Daoy (cell line): Measurements from ENCODE around the gene CTDP1. TPM values are rescaled to one million over a fixed set of nuclear protein-coding genes. Genes with fewer than 3 reads are reported as not detected.

Source experiments
- DNase-seq: peaks from one replicate; pipeline ENCODE4 v3.0.0-alpha.2; 2015; ENCODE audit warnings: low read depth
- total RNA-seq: library from RNA; depleted of rRNA; stranded (reverse); fragments of >200 nt; shearing (Covaris generic); gene quantifications from 2 replicates; pipeline ENCODE4 v1.2.3, GENCODE V29; 2014; rRNA removed

CTDP1 gene, protein sequence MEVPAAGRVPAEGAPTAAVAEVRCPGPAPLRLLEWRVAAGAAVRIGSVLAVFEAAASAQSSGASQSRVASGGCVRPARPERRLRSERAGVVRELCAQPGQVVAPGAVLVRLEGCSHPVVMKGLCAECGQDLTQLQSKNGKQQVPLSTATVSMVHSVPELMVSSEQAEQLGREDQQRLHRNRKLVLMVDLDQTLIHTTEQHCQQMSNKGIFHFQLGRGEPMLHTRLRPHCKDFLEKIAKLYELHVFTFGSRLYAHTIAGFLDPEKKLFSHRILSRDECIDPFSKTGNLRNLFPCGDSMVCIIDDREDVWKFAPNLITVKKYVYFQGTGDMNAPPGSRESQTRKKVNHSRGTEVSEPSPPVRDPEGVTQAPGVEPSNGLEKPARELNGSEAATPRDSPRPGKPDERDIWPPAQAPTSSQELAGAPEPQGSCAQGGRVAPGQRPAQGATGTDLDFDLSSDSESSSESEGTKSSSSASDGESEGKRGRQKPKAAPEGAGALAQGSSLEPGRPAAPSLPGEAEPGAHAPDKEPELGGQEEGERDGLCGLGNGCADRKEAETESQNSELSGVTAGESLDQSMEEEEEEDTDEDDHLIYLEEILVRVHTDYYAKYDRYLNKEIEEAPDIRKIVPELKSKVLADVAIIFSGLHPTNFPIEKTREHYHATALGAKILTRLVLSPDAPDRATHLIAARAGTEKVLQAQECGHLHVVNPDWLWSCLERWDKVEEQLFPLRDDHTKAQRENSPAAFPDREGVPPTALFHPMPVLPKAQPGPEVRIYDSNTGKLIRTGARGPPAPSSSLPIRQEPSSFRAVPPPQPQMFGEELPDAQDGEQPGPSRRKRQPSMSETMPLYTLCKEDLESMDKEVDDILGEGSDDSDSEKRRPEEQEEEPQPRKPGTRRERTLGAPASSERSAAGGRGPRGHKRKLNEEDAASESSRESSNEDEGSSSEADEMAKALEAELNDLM
- total RNA-seq: 12.1 and 13.9 TPM in 2 replicates

DNA sequence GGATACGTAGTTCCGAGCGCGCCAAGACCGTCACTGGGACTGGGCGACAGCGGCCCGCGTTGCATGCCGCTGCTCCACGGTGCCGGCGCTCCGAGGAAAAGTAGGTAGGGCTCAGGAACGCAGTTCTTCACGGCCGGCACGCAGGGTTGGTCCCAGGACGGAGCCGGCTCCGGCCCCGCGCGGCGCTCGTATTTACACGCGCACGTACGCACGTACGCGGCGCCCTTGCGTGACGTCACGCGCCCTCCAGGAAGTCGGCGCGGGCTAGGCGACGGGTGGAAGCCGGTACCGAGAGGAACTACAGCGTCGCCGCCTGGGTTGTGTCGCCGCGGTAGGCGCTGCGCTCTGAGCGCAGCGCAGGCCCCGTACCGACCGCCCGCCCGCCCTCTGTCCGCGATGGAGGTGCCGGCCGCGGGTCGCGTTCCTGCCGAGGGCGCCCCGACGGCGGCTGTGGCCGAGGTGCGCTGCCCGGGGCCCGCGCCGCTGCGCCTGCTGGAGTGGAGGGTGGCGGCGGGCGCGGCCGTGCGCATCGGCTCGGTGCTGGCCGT, at the start of gene CTDP1:
TSS of gene CTDP1 (plus strand) at position 252 of the 548 bp plus-strand sequence. CDS start at position 397, 145 bp downstream.
- DNase-seq: peak; percentile 95

DNA sequence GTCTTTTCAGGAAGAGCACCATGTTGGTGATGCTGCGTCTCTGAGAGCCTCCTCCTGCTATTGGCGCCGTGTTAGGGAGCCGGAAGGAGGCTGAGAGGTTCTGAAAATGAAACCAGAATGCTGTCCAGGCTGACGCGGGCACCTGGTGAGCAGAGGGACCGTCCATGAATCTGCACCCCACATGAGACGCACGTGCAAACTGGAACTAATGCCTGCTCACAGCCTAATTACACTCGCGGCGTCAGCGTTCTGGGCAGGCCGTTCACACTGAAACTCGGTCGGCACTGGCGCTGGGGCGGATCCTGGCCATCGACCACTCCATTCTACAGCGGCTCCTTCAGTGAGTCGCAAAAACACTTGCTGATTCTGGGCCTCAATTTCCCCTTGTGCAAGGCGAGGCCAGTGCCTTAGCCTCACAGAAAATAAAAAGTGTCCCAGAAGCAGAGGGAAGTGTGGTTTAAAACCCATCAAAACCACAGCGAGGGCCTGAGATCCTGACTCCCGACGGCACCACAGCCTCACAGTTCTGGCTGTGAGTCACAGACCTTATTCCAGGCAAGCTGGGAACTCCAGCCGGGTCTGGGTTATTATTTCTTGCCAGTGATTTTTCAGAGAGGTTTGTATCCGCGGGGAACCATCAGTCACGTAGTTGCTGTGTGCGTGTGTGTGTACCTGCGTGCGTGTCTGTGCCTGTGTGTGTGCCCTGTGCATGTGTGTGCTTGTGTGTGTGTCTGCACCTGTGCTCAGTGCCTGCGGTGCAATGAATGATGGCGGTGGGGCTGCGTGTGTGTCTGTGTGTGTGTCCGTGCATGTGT, 49.1 kb upstream of the CTDP1 start:
- DNase-seq: peak; percentile 28

DNA sequence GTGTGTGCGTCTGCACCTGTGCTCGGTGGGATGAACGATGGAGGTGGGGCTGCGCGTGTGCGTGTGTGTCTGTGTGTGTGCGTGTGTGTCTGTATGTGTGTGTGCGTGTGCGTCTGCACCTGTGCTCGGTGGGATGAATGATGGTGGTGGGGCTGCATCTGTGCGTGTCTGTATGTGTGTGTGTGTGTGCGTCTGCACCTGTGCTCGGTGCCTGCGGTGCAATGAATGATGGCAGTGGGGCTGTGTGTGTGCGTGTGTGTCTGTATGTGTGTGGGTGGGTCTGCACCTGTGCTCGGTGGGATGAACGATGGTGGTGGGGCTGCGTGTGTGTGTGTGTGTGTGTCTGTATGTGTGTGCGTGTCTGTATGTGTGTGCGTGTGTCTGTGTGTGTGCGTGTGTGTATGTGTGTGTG, 48.5 kb upstream of the CTDP1 start:
- no peak for DNase-seq

DNA sequence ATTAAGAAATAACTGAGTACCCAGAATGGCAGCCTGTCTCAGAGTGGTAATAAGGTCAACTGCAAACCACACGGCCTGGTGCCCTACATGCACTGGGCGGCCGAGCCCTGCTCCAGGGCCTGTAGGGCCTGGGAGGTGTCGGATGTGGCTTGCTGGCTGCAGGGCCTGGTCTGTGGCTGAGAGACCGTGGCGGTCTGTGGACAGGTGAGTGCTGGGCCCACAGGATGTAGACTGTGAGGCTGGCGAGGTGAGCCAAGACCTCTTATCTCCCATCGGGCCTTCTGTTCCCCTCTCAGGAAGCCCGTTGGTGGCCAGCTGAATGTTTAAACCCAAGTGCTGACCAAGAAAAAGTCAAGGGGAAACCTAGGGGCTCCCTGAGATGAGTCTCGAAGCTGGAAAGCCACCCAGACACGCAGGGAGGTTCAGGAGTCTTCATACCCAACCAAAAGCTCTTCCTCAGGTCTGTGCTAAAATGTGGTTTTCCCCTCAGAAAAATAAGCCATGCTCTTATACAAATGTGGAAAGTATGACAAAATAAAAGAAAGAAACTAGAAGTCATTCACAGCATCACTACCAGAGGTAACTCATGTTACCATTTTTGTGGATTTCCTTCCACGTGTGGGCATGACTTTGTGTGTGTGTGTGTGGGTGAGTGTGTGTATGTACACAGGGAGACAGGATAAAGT, 47.7 kb upstream of the CTDP1 start:
- DNase-seq: no peak

DNA sequence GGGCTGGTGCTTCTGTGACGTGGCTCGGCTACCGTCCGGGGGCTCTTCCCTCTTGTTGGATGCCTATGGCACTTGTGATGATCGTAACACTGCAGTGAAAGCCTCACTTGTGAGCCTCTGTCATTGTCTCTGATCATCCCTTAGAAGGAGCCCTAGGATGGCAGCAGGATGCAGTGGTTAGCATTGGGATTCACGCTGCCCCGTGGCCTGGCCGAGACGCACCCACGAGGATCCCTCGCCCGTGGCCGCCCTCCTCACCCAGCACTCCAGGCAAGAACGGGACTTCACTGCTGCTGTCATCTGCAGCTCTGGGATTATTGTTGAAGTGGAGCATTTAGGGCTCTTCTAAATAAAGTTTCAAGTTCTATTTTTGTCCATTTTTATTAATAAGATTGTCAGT, 46.8 kb upstream of the CTDP1 start:
- DNase-seq: no peak

DNA sequence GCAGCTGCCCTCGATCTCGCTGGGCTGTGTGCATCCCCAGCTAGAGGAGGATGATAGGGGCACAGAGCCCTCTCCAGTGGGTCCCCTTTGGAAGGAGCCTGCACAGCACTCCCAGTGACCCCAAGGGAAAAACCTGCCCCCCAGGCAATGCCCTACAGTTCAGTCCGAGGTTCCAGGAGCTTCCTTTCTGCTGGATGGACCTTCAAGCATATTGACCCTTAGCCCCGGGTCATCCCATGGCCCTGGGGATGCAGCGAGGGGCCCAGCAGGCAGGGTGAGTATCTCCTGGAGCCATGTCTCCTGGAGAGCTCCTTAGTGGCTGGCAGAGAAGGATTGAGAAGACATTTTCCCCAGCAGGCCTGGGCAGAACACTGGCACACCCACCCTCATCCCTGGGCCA, 45.4 kb upstream of the CTDP1 start:
- DNase-seq: no peak

DNA sequence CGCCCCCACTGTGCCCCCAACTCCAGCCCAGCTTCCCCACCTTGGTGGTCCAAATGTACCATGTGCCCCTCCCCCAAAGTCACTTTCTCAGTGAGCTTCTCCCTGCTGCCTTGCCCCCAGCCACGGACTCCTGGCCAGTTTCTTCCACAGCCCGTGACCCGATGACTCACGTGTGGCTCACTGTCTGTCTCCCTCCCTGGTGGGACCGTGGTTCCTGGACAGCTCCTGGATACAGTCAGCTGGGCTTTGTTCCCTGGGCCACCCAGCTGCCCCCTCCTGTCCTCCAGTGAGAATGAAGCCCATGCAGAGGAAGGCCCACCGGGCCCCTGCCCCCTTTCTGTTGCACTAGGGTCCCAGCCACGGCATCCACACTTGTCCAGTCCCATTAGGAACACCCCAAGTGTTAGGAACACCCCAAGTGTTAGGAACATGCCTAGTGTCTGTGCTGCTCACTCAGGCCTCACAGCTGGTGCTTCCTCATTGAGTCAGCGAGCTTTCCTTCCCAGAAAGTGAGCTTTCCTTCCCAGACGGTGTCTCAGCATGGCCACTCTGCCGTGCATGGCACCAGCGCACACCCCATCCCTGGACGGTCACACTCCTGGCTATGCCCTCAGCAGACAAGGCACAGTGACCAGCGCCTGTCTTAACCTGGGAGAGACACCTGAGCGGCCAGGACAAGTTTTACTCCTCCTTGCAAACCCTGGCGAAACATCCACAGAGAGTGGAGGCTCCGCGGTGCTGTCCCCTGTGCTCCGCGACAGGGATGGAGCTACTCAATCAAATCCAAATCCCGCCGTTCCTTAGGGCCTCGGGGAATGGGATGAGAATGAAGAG, 44.8 kb upstream of the CTDP1 start:
- no peak for DNase-seq

DNA sequence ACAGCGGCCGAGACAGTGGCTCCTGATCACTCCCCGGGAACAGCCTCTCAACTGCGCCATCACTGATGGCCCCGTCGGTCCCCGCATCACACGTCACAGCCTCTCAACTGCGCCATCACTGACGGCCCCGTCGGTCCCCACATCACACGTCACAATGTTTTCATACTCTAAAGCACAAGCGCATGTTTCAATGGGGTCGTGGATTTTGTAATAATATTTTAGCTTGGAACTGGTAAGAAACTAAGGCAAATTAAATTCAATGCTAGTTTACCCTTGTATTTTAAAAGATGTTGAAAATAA, 44.2 kb upstream of the CTDP1 start:
- DNase-seq: no peak

DNA sequence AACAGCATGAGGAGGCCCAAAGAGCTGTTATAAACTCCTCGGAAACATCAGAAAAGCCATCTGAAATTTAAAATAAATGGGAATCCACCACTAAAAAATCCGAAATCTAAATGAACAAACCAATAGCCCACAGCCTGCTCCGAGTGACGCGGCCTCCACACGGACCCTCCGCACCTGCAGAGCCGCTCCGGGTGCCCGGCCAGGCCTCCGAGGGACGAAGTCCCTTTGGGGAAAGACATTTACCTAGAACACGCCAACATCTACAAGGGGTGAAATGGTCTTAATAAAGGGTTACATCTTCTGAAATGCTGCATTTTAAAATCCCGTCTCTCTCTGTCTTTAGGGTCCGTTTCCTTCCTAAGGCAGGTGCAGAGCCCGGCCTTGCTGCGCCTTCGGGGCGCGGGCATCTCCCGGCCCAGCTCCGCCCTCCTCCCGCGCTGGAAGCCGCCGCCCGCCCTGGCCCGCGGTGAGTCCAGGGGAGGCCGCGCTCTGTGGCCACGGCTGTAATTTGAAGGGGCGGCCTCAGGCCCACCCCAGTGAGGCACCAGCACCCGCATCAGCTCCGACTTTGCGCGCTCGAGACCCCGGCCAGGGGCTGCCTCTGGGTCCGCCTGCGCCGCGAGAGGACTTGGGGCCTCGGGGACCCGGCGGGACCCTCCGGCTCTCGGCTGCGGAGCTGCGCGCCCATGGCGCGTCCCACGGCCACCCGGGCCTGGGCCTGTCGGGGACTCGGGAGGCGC, 42.3 kb upstream of the CTDP1 start:
- DNase-seq: no peak

DNA sequence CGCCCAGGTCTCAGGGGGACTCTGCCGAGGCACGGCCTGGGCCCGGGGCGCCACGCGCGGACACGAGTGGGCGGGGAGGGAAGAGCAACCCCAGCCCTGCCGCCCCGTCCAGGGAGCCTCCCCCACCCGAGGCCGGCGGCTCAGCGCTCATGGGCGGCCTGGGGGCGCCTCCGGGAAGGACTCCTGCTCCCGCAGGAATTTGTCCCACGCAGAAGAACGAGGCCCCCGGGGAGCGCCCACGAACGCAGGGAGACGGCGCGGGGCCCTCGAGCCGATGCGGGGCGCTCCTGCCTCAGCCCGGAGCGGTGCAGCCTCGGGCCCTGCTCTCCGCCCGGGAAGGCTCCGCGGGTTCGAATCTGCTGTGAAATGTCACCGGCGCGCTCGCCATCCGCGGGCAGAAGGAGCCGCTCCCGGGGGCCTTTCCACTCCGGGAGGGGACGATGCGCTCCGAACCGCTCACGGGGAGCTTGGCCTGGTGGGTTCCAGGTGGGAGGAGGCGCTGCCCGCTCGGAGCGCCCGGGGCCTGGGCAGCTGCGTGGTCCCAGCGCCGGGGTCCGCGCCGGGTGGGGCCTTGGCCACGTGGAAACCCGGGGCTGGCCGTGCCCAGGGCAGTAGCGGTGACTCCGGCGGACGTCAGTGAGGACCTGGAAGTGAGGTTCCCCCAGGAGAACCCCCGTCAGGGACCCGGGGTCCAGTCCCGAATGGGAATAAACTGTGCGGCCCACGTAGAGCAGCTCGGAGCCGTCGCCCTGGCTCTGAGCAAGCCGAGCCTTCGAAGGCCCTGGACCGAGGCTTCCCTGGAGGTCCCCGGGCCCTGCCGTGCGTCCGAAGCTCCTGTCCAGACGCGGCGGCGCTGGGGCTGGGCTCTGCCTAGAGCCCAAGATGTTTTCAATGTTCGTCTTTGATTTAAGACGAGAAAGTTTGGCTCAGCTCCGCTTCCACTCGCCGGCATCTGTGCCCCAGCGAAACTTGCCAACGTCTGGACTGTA, 41.4 kb upstream of the CTDP1 start:
- DNase-seq: no peak

DNA sequence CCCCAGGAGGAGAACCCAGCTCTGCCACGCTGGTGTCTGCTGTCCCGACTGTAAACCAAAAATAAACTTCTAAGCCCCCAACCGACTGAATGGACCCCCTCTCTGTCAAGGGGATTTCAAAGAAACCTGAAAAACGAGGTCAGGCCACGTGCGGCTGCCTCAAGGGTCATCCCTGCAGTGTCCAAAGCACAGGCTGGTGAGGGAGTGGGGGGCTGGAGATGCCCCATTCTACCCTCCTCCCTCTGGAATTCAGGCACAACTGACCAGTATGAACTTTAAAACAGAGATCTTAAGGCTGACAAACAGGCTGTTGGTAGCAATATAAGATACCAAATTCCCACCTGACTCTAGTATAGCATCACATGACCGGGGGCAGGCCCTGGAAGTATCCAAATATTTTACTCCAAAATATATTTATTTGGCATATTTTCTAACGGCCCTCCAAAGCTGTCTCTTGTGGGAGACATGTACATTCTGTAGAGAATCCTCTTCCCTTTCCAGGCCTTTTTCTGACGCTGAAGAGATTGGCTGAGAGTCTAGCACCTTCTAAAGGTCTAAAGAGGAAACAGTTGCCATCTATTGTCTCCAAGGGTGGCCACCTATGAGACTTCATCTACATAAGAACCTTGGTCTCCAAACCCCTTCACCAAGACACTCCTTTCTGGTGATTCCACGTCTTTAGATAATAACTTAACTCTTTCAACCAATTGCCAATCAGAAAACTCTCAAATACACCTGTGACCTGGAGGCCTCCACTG, 40.4 kb upstream of the CTDP1 start:
- no peak for DNase-seq

DNA sequence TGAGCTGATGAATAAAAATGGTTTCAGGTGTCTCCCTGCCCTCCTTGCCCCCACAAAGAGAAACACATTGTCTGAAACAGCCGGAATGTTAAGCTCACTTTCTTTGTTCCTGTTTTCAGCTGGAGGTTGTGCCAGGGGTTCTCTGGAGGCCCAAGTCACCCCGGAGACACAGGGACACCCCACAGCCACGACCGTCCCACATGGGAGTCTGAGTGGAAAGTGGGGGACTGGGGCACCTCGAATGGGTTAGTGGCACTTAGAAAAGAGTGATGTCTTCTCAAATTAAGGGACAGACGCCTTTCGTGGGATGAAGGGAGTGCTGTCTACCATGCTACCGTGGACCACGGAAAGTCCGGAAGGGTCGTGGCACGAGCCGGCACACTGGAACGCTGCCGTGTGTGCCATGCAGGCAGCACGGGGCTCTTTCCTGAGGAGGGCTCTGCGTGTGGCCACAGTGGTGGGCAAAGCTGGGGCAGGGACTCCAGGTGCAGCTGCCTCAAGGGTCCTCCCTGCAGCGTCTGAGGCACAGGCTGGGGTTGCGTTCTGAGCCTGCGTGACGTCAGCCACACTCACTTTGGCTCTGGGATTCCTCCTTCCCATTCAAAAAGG, 39.4 kb upstream of the CTDP1 start:
- no peak for DNase-seq

DNA sequence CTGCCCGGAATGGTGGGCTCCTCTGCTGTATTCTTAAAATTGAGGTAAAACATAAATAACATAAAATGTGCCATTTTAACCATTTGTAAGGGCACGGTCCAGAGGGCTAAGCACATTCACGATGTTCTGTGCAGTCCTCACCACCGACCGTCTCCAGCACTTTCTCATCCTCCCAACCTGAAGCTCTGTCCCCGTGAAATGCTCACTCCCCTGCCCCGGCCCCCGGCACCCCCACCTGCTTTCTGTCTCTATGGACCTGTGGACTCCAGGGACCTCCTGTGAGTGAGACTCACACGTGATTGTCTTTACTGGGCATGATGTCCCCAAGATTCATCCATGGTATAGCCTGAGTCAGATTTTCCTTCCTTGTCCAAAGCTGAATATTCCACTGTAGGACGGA, 38.7 kb upstream of the CTDP1 start:
- DNase-seq: no peak

DNA sequence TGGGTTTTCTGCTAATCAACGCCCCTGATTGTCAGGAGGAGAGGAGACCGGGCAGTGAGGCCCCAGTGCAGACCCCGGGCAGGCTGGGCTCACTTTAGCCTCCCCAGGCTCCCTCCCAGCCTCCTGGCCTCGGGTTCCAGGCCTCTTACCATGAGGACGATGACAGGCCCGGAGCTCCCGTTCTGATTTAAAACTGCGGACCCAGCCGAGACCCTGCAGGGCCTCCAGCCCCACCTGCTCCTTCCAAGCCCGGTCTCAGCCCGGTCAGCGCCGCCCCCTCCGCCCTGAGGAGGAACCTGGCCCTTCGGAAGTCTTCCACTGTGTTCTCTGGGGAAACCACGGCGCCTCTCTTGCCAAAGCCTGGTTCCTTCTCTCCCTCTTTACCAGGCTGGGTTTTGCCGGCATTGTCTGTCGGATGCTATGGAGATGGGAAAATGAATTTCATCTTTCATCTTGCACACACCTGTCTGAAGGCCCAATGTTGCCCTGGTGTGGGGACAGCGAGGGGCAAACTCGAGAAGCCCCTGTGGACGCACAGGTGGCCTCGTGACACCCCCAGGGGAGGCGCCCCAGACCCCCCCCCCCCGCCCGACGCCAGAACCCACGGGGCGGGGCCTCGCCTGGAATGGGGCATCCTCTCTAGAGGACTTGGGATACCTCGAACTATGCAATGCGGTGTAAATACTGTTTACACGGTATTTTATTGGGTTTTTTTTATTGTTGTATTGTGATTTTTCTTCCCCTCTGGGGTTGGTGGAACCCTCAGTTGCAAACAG, 37.7 kb upstream of the CTDP1 start:
- DNase-seq: no peak

DNA sequence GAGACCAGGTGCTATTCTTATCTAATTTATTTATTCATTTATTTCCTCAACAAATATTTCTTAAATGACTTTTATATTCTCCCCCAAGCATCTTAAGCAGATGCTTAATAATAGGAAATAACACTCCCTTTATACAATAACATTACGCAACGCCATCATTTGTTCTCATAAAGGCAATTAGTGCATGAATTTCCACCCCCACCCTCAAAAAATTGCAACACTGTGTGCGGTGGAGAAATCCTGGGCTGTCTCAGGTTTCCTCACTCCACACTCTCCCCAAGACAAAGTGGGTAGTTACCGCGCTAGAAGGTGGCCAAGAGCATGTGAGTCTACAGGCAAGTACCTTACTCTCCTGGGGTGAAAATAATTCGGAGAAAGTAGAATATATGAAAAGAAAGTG, 37.0 kb upstream of the CTDP1 start:
- no peak for DNase-seq
